ENCODE measurements around the gene PRKD1. TPM values are rescaled to one million over a fixed set of nuclear protein-coding genes. Genes with fewer than 3 reads are reported as not detected.
"Not testable (repeated sequence)": the region's sequence is repeated elsewhere in the genome, so short reads cannot be mapped to it uniquely, and the experiment has no call there.

PRKD1 gene
- total RNA-seq, 1 donor from 2014 or later, result not detected

GRCh38 chr14:29800961-29801360, 126.7 kb downstream of the PRKD1 start:
- intact Hi-C loops (cut with micrococcal nuclease), result no loop called here

GRCh38 chr14:29799464-29800095, 128.1 kb downstream of the PRKD1 start:
- intact Hi-C loops (cut with micrococcal nuclease), result no loop called here

GRCh38 chr14:29798811-29799210, 128.8 kb downstream of the PRKD1 start:
- intact Hi-C loops (cut with micrococcal nuclease), result no loop called here

- intact Hi-C loops (cut with micrococcal nuclease), result no loop called here
These were observed 129.5 kb downstream of the PRKD1 start for GRCh38 chr14:29798108-29798663.

- intact Hi-C loops (cut with micrococcal nuclease), result no loop called here
These were observed 130.8 kb downstream of the PRKD1 start for GRCh38 chr14:29796853-29797252.

GRCh38 chr14:29789475-29789874, 138.2 kb downstream of the PRKD1 start:
- intact Hi-C loops (cut with micrococcal nuclease), result no loop called here

GRCh38 chr14:29788093-29788492, 139.6 kb downstream of the PRKD1 start:
- intact Hi-C loops (cut with micrococcal nuclease), result no loop called here

- intact Hi-C loops (cut with micrococcal nuclease), result no loop called here
These were observed 144.1 kb downstream of the PRKD1 start for GRCh38 chr14:29783556-29783955.

- intact Hi-C loops (cut with micrococcal nuclease), result no loop called here
These were observed 145.6 kb downstream of the PRKD1 start for GRCh38 chr14:29782041-29782440.

GRCh38 chr14:29777142-29777541, 150.5 kb downstream of the PRKD1 start:
- intact Hi-C loops (cut with micrococcal nuclease), result not testable (repeated sequence)

GRCh38 chr14:29773990-29774389, 153.7 kb downstream of the PRKD1 start:
- intact Hi-C loops (cut with micrococcal nuclease), result no loop called here

GRCh38 chr14:29763342-29763858, 164.2 kb downstream of the PRKD1 start:
- intact Hi-C loops (cut with micrococcal nuclease), result no loop called here

- intact Hi-C loops (cut with micrococcal nuclease), result no loop called here
These were observed 167.9 kb downstream of the PRKD1 start for GRCh38 chr14:29759521-29760340.

- intact Hi-C loops (cut with micrococcal nuclease), result no loop called here
These were observed 169.9 kb downstream of the PRKD1 start for GRCh38 chr14:29757711-29758233.

- intact Hi-C loops (cut with micrococcal nuclease), result no loop called here
These were observed 170.4 kb downstream of the PRKD1 start for GRCh38 chr14:29757188-29757680.

- intact Hi-C loops (cut with micrococcal nuclease), result no loop called here
These were observed 171.6 kb downstream of the PRKD1 start for GRCh38 chr14:29756019-29756385.

- intact Hi-C loops (cut with micrococcal nuclease), result no loop called here
These were observed 172.2 kb downstream of the PRKD1 start for GRCh38 chr14:29755311-29756018.

GRCh38 chr14:29754134-29754533, 173.5 kb downstream of the PRKD1 start:
- intact Hi-C loops (cut with micrococcal nuclease), result no loop called here

- intact Hi-C loops (cut with micrococcal nuclease), result no loop called here
These were observed 175.3 kb downstream of the PRKD1 start for GRCh38 chr14:29752221-29752923.

- intact Hi-C loops (cut with micrococcal nuclease), result no loop called here
These were observed 177.8 kb downstream of the PRKD1 start for GRCh38 chr14:29749829-29750228.

- intact Hi-C loops (cut with micrococcal nuclease), result no loop called here
These were observed 178.3 kb downstream of the PRKD1 start for GRCh38 chr14:29749327-29749726.

Measured in T-helper 2 cell treated with Interferon-gamma antibody and Interleukin-4, amounts not matched to agents 100 ng/mL and 5 ng/mL, for 36 hours (primary cell).